ENCODE data around the gene TSEN54.

DNA sequence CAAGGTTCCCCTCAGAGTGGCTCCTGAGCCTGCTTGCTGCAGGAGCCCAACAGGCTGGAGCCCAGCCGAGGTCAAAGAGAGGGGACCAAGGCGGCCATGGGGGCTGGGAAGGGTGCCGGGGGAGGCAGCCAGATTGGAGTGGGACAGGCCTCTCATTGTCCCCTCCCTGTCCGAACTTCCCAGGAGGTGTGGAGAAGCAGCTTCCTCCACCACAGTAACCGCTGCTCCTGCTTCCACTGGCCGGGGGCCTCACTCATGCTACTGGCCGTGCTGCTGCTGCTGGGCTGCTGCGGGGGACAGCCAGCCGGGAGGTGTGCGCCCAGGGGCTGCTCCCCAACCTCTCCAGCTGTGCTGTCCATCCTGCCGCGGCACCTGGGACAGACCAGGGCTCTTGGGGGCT is 30.6 kb upstream of the TSEN54 start:
- TF ChIP-seq, protein P1, sequence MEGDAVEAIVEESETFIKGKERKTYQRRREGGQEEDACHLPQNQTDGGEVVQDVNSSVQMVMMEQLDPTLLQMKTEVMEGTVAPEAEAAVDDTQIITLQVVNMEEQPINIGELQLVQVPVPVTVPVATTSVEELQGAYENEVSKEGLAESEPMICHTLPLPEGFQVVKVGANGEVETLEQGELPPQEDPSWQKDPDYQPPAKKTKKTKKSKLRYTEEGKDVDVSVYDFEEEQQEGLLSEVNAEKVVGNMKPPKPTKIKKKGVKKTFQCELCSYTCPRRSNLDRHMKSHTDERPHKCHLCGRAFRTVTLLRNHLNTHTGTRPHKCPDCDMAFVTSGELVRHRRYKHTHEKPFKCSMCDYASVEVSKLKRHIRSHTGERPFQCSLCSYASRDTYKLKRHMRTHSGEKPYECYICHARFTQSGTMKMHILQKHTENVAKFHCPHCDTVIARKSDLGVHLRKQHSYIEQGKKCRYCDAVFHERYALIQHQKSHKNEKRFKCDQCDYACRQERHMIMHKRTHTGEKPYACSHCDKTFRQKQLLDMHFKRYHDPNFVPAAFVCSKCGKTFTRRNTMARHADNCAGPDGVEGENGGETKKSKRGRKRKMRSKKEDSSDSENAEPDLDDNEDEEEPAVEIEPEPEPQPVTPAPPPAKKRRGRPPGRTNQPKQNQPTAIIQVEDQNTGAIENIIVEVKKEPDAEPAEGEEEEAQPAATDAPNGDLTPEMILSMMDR (IDR thresholded peaks at IDR 0.05) = no peak
- TF ChIP-seq POLR2A (IDR thresholded peaks at IDR 0.05) = no peak

All from thyroid gland (tissue), 4 donors.